H1 (cell line): ENCODE data around the gene FSIP1. TPM values are rescaled to one million over a fixed set of nuclear protein-coding genes. Genes with fewer than 3 reads are reported as not detected.

Source experiments
- CTCF ChIA-PET: fragments of 300-600 bp; sonication (Branson Sonifier 250); formaldehyde crosslinking; loops from one replicate; lab custom pipeline; 2021; ENCODE audit not compliant: partially characterized antibody; lab: Charles Lee
- POLR2A ChIA-PET: fragments of 300-600 bp; sonication (Branson Sonifier 250); formaldehyde crosslinking; loops from one replicate; lab custom pipeline; 2021; ENCODE audit warnings: inconsistent platforms; ENCODE audit not compliant: partially characterized antibody; lab: Charles Lee
- DNase-seq, 2 experiments: peaks; one replicate each; pipeline versions ENCODE4 v3.0.0 to v3.0.0-alpha.2; 2010 to 2022; ENCODE audit warnings: low spot score in 2 of 2, low read depth in 1 of 2, mixed read lengths in 1 of 2
- FAIRE-seq: peaks from 2 replicates; lab custom pipeline; 2011; peaks lifted over from hg19 to GRCh38; lab: Jason Lieb, UNC
- H2AFZ ChIP-seq: 2 replicates; pipeline ENCODE4 v1.8.1; 2012; ENCODE audit warnings: low read length, inconsistent platforms
- H2AK5ac ChIP-seq: 2 replicates; pipeline ENCODE4 v1.6.1; 2013; ENCODE audit warnings: low read depth, low read length
- H2BK120ac ChIP-seq: replicated peaks from 2 replicates; pipeline ENCODE3; 2013; ENCODE audit warnings: low read depth, low read length, inconsistent platforms
- H2BK12ac ChIP-seq: 2 replicates; pipeline ENCODE4 v1.6.1; 2013; ENCODE audit warnings: low read depth, low read length
- H2BK15ac ChIP-seq: 2 replicates; pipeline ENCODE4 v1.6.1; 2013; ENCODE audit warnings: low read length
- H2BK20ac ChIP-seq: 2 replicates; pipeline ENCODE4 v1.6.1; 2013; ENCODE audit warnings: low read length
- H2BK5ac ChIP-seq: 2 replicates; pipeline ENCODE4 v1.6.1; 2013; ENCODE audit warnings: low read depth, low read length
- H3K14ac ChIP-seq: 2 replicates; pipeline ENCODE4 v1.6.1; 2013; ENCODE audit warnings: inconsistent platforms; ENCODE audit not compliant: insufficient read length
- H3K18ac ChIP-seq: 2 replicates; pipeline ENCODE4 v1.6.1; 2013; ENCODE audit warnings: low read length; ENCODE audit errors: extremely low read depth
- H3K23ac ChIP-seq: 2 replicates; pipeline ENCODE4 v1.6.1; 2013; ENCODE audit warnings: inconsistent platforms; ENCODE audit not compliant: insufficient read length
- H3K23me2 ChIP-seq: 2 replicates; pipeline ENCODE4 v1.6.1; 2013; ENCODE audit warnings: low read depth, low read length
- H3K27ac ChIP-seq: 2 replicates; pipeline ENCODE4 v1.6.1; 2011; ENCODE audit warnings: low read depth, low read length, inconsistent platforms
- H3K27me3 ChIP-seq, 4 experiments: replicated peaks in 1 of 4; 1 replicate in 1 of 4; 2 replicates in 3 of 4; pipeline versions ENCODE4 v1.6.1 to v1.8.1; 2011 to 2013; ENCODE audit warnings: low read length in 3 of 4, mild to moderate bottlenecking in 3 of 4, inconsistent platforms in 2 of 4, mixed read lengths in 2 of 4, moderate library complexity in 1 of 4; ENCODE audit not compliant: control insufficient read depth in 3 of 4, insufficient read depth in 3 of 4; ENCODE audit errors: extremely low read depth in 1 of 4
- H3K36me3 ChIP-seq, 4 experiments: 2 replicates each; pipeline versions ENCODE4 v1.6.1 to v1.8.1; 2011 to 2013; ENCODE audit warnings: mild to moderate bottlenecking in 4 of 4, low read length in 3 of 4, moderate library complexity in 2 of 4, control low read depth in 1 of 4, inconsistent platforms in 1 of 4; ENCODE audit not compliant: insufficient read depth in 4 of 4, control insufficient read depth in 2 of 4
- H3K4ac ChIP-seq: replicated peaks from 2 replicates; pipeline ENCODE3; 2013; ENCODE audit warnings: low read length, low read depth, mixed read lengths, inconsistent platforms; ENCODE audit not compliant: insufficient read length
- H3K4me1 ChIP-seq, 4 experiments: replicated peaks in 1 of 4; 1 replicate in 1 of 4; 2 replicates in 3 of 4; pipeline versions ENCODE4 v1.6.1 to v1.8.1; 2011 to 2013; ENCODE audit warnings: low read length in 3 of 4, inconsistent platforms in 2 of 4, mixed read lengths in 1 of 4; ENCODE audit not compliant: insufficient read depth in 4 of 4, control insufficient read depth in 3 of 4
- H3K4me2 ChIP-seq, 2 experiments: 2 replicates each; pipeline versions ENCODE4 v1.6.1 to v1.8.1; 2011 to 2013; ENCODE audit warnings: low read depth in 2 of 2, low read length in 2 of 2, control low read depth in 1 of 2, inconsistent platforms in 1 of 2, mild to moderate bottlenecking in 1 of 2; ENCODE audit not compliant: insufficient read depth in 1 of 2
- H3K4me3 ChIP-seq, 4 experiments: fragments of 200-600, 300-600 bp in 1 of 4; sonication (generic), shearing (Covaris generic), sonication (Bioruptor Twin) in 1 of 4; 2 replicates each; pipeline versions ENCODE4 v1.5.1 to v1.8.1; 2011 to 2016; ENCODE audit warnings: low read length in 4 of 4, low read depth in 3 of 4, control low read depth in 2 of 4, inconsistent platforms in 2 of 4, mild to moderate bottlenecking in 2 of 4, mixed read lengths in 1 of 4, moderate library complexity in 1 of 4; ENCODE audit not compliant: insufficient read depth in 2 of 4; ENCODE audit errors: extremely low read depth in 1 of 4
- H3K56ac ChIP-seq: replicated peaks from 2 replicates; pipeline ENCODE3; 2013; ENCODE audit warnings: low read depth, mild to moderate bottlenecking, mixed read lengths, low read length, inconsistent platforms; ENCODE audit not compliant: insufficient read length
- H3K79me1 ChIP-seq: 2 replicates; pipeline ENCODE4 v1.6.1; 2013; ENCODE audit warnings: low read depth, low read length, control low read depth
- H3K79me2 ChIP-seq, 2 experiments: 2 replicates each; pipeline versions ENCODE4 v1.6.1 to v1.8.1; 2012 to 2013; ENCODE audit warnings: low read length in 2 of 2, mild to moderate bottlenecking in 2 of 2, inconsistent platforms in 1 of 2; ENCODE audit not compliant: insufficient read depth in 2 of 2, control insufficient read depth in 1 of 2
- H3K9ac ChIP-seq, 4 experiments: replicated peaks in 1 of 4; 1 replicate in 1 of 4; 2 replicates in 3 of 4; pipeline versions ENCODE4 v1.6.1 to v1.8.1; 2011 to 2013; ENCODE audit warnings: low read depth in 3 of 4, low read length in 3 of 4, control low read depth in 2 of 4, mild to moderate bottlenecking in 2 of 4, moderate library complexity in 2 of 4, inconsistent platforms in 1 of 4; ENCODE audit errors: extremely low read depth in 1 of 4
- H3K9me3 ChIP-seq, 2 experiments: 2 replicates each; pipeline versions ENCODE4 v1.6.1 to v1.8.1; 2012 to 2013; ENCODE audit warnings: mild to moderate bottlenecking in 2 of 2, moderate library complexity in 2 of 2, control low read depth in 1 of 2, inconsistent platforms in 1 of 2, low read depth in 1 of 2, low read length in 1 of 2, mixed read lengths in 1 of 2; ENCODE audit not compliant: insufficient read depth in 2 of 2
- H4K20me1 ChIP-seq, 2 experiments: replicated peaks in 1 of 2; 2 replicates each; pipeline versions ENCODE3 to v1.8.1; 2011 to 2013; ENCODE audit warnings: inconsistent platforms in 2 of 2, low read length in 2 of 2, mild to moderate bottlenecking in 1 of 2; ENCODE audit not compliant: insufficient read depth in 2 of 2, control insufficient read depth in 1 of 2
- H4K5ac ChIP-seq: 2 replicates; pipeline ENCODE4 v1.6.1; 2013; ENCODE audit warnings: low read length, low read depth, mixed read lengths, inconsistent platforms; ENCODE audit not compliant: insufficient read length
- H4K8ac ChIP-seq: 2 replicates; pipeline ENCODE4 v1.8.0; 2013; ENCODE audit warnings: mild to moderate bottlenecking, moderate library complexity, low read length, inconsistent platforms; ENCODE audit not compliant: insufficient read depth; ENCODE audit errors: extremely low read depth
- H4K91ac ChIP-seq: replicated peaks from 2 replicates; pipeline ENCODE3; 2013; ENCODE audit warnings: low read length, mixed read lengths, inconsistent platforms; ENCODE audit not compliant: insufficient read length
- POLR2AphosphoS5 ChIP-seq: IDR thresholded peaks from 2 replicates; pipeline ENCODE4 v1.6.1; 2011; ENCODE audit warnings: low read depth, low read length
- SIX5 ChIP-seq: IDR thresholded peaks from 2 replicates; pipeline ENCODE4 v1.6.1; 2011; ENCODE audit warnings: mild to moderate bottlenecking, low read depth, low read length
- TAF1 ChIP-seq: IDR thresholded peaks from 2 replicates; pipeline ENCODE4 v1.6.1; 2011; ENCODE audit warnings: mild to moderate bottlenecking, low read depth, low read length
- WGBS, 2 experiments: shearing (Covaris generic) in 1 of 2; methylation state at CpG; one replicate each; pipeline versions ENCODE4 v1.1.6 to v1.1.7; 2013 to 2015; ENCODE audit warnings: low lambda C conversion rate in 2 of 2, mixed read lengths in 2 of 2, inconsistent platforms in 1 of 2, low coverage in 1 of 2, missing lambda C conversion rate in 1 of 2; ENCODE audit not compliant: insufficient replicate concordance in 2 of 2, insufficient coverage in 1 of 2, insufficient read length in 1 of 2; ENCODE audit errors: extremely low coverage in 1 of 2, missing lambda C conversion rate in 1 of 2; 5-methylcytosine and 5-hydroxymethylcytosine counted together
- polyA plus RNA-seq, 7 experiments: library from polyadenylated mRNA; depleted of rRNA in 3 of 7; stranded (reverse) in 5 of 7; unstranded in 2 of 7; fragments of >200 nt in 5 of 7; fragments of 200-250 nt in 2 of 7; gene quantifications; 1 replicate in 5 of 7; 2 replicates in 1 of 7; 4 replicates in 1 of 7; pipeline versions ENCODE4 v1.2.1 to v1.2.3, GENCODE V29; 2011 to 2013; ENCODE audit warnings: missing spikeins in 2 of 7, mixed read lengths in 2 of 7
- total RNA-seq: library from RNA; stranded (reverse); fragmentation: NEBNext Ultra II Directional; extraction: Animal tissue kit (Norgen Biotek cat#: 25700); gene quantifications from 2 replicates; pipeline ENCODE4 v1.2.1, GENCODE V29; 2021

Gene FSIP1
- total and polyA plus RNA-seq, 2 of the 8 experiments (the other 6 are each of a cell fraction or from before 2014, with no cell fraction given): 0.18 to 1.3 TPM

- WGBS, 2 experiments: 91% methylated on average over 3 of the region's 3 CpGs; no CpG with 5 or more reads in 1 of the 2 experiments
- H3K4me2 ChIP-seq: no peak overlapping the region
Measured at GRCh38 chr15:39631357-39631756, 151.3 kb downstream of the FSIP1 start.

More at GRCh38 chr15:39631357-39631756, 151.3 kb downstream of the FSIP1 start:
- no peaks in the 10 kb centered on the region for H4K20me1 ChIP-seq
- H4K5ac ChIP-seq: no peak overlapping the region
- H3K4ac ChIP-seq: no peak overlapping the region
- H3K23ac ChIP-seq: no peak overlapping the region
- H3K18ac ChIP-seq: no peak overlapping the region
- H3K4me3 ChIP-seq: no peak overlapping the region
- H2BK15ac ChIP-seq: no peak overlapping the region
- ChIA-PET POLR2A (no interaction called here), CTCF (interaction anchor here (0.8 to 5.6 kb wide), 5 partner anchors 13 to 126 kb away, joined by 3 to 25 read pairs (median 4); no protein-coding TSS in a partner anchor)
- no peak overlapping the region for H4K8ac ChIP-seq
- no peaks in the 10 kb centered on the region for H3K27me3 ChIP-seq
- no peaks in the 10 kb centered on the region for H3K36me3 ChIP-seq
- H2BK120ac ChIP-seq: no peak overlapping the region
- H3K9me3 ChIP-seq: no peaks in the 10 kb centered on the region
- no peaks in the 10 kb centered on the region for H3K23me2 ChIP-seq
- H2AFZ ChIP-seq: no peak overlapping the region
- H2BK20ac ChIP-seq: no peak overlapping the region
- H3K79me1 ChIP-seq: no peaks in the 10 kb centered on the region
- no peak overlapping the region for H3K14ac ChIP-seq
- H2BK12ac ChIP-seq: no peak overlapping the region
- FAIRE-seq (no peak), DNase-seq (no peak)
- H2BK5ac ChIP-seq: no peak overlapping the region
- H3K79me2 ChIP-seq: no peaks in the 10 kb centered on the region
- H3K9ac ChIP-seq: no peak overlapping the region
- H3K27ac ChIP-seq: no peak overlapping the region
- no peak overlapping the region for H2AK5ac ChIP-seq
- no peaks in the 10 kb centered on the region; a peak in 2 of 7 replicates for H3K4me1 ChIP-seq
- no peak overlapping the region for H3K56ac ChIP-seq
- H4K91ac ChIP-seq: no peak overlapping the region
- no peak for TF ChIP-seq TAF1
- no peak for TF ChIP-seq POLR2AphosphoS5
- TF ChIP-seq SIX5: no peak
